HL-60 (cell line): ENCODE data around the gene PTPRK.

Experiments
- CTCF ChIP-seq: IDR thresholded peaks from one replicate; pipeline ENCODE4 v1.5.1; 2011; ENCODE audit warnings: low read length, control low read depth, inconsistent platforms; ENCODE audit not compliant: insufficient read depth
- POLR2AphosphoS5 ChIP-seq: IDR thresholded peaks from 2 replicates; pipeline ENCODE4 v1.6.1; 2012; ENCODE audit warnings: low read depth
- REST ChIP-seq: IDR thresholded peaks from 2 replicates; pipeline ENCODE4 v1.6.1; 2012; ENCODE audit warnings: low read depth; ENCODE audit not compliant: insufficient replicate concordance
- SPI1 ChIP-seq: IDR thresholded peaks from 2 replicates; pipeline ENCODE4 v1.6.1; 2012; ENCODE audit warnings: low read depth, mild to moderate bottlenecking, borderline replicate concordance

GRCh38 chr6:128370072-128370471 lies 150.3 kb downstream of the PTPRK start:
- no peak for TF ChIP-seq POLR2AphosphoS5
- TF ChIP-seq CTCF, result no peak
- TF ChIP-seq REST, result no peak
- TF ChIP-seq SPI1, result no peak
